Measurements from ENCODE around the gene ZNF444.

The ZNF444 gene

GRCh38 chr19:56107626-56108351 lies 33.3 kb upstream of the ZNF444 start:
- no peak for DNase-seq

- DNase-seq, result peak; percentile 28
Observed at GRCh38 chr19:56108447-56109195, 32.5 kb upstream of the ZNF444 start.

GRCh38 chr19:56109226-56109625 lies 31.9 kb upstream of the ZNF444 start:
- DNase-seq, result peak; percentile 30

- peak; percentile 20 for DNase-seq
Observed at GRCh38 chr19:56110515-56111448, 30.3 kb upstream of the ZNF444 start.

- DNase-seq, result peak; percentile 88
Observed at GRCh38 chr19:56111601-56112312, 29.3 kb upstream of the ZNF444 start.

- DNase-seq, result no peak
Observed at GRCh38 chr19:56112313-56112709, 28.8 kb upstream of the ZNF444 start.

GRCh38 chr19:56113074-56113632 lies 27.9 kb upstream of the ZNF444 start:
- no peak for DNase-seq

GRCh38 chr19:56114051-56114777 lies 26.9 kb upstream of the ZNF444 start:
- DNase-seq, result no peak

- no peak for DNase-seq
Observed at GRCh38 chr19:56114778-56115110, 26.3 kb upstream of the ZNF444 start.

GRCh38 chr19:56115490-56115889 lies 25.6 kb upstream of the ZNF444 start:
- DNase-seq, result no peak

GRCh38 chr19:56116606-56117005 lies 24.5 kb upstream of the ZNF444 start:
- DNase-seq, result no peak

GRCh38 chr19:56117376-56117884 lies 23.7 kb upstream of the ZNF444 start:
- DNase-seq, result no peak

GRCh38 chr19:56117889-56118288 lies 23.2 kb upstream of the ZNF444 start:
- DNase-seq, result no peak

- peak; percentile 73 for DNase-seq
Observed at GRCh38 chr19:56118666-56119581, 22.2 kb upstream of the ZNF444 start.

- DNase-seq, result no peak
Observed at GRCh38 chr19:56119582-56119978, 21.5 kb upstream of the ZNF444 start.

- no peak for DNase-seq
Observed at GRCh38 chr19:56120002-56120370, 21.1 kb upstream of the ZNF444 start.

GRCh38 chr19:56120371-56121179 lies 20.5 kb upstream of the ZNF444 start:
- DNase-seq, result peak; percentile 95

GRCh38 chr19:56121180-56122167 lies 19.6 kb upstream of the ZNF444 start, which contains the start of gene ZNF787:
TSS of gene ZNF787 (minus strand) at chr19:56121295. CDS start at chr19:56103217, 18,078 bp downstream.
- DNase-seq, result peak; percentile 95

Measured in inflammatory macrophage treated with lipopolysaccharide for 4 hours (primary cell).